SK-N-SH (cell line): ENCODE data around the gene TTLL7.

Source experiments
- CTCF ChIP-seq: fragments of 200-600 bp; sonication (generic); IDR thresholded peaks from 2 replicates; pipeline ENCODE4 v1.6.1; 2017; ENCODE audit warnings: antibody characterized with exemption, mild to moderate bottlenecking, moderate library complexity
- EZH2phosphoT487 ChIP-seq: fragments of 200-600 bp; sonication (generic); IDR thresholded peaks from 2 replicates; pipeline ENCODE4 v1.6.1; 2017; ENCODE audit warnings: low read depth, mixed run types, mild to moderate bottlenecking, antibody characterized with exemption, moderate library complexity, borderline replicate concordance
- NFIC ChIP-seq: IDR thresholded peaks from 2 replicates; pipeline ENCODE4 v1.4.0; 2012; ENCODE audit warnings: borderline replicate concordance
- POLR2AphosphoS5 ChIP-seq: IDR thresholded peaks from 2 replicates; pipeline ENCODE4 v1.6.1; 2012; ENCODE audit warnings: low read depth, low read length
- RCOR1 ChIP-seq: fragments of 150-350 bp; IDR thresholded peaks from 2 replicates; pipeline ENCODE4 v1.6.1; 2017; ENCODE audit warnings: antibody characterized with exemption, low read length
- REST ChIP-seq: IDR thresholded peaks from 2 replicates; pipeline ENCODE4 v1.6.1; 2012; ENCODE audit warnings: mild to moderate bottlenecking, low read depth, low read length, moderate library complexity
- RXRA ChIP-seq: IDR thresholded peaks from 2 replicates; pipeline ENCODE4 v1.4.0; 2012; ENCODE audit warnings: low read depth, mild to moderate bottlenecking, borderline replicate concordance
- USF2 ChIP-seq: fragments of 150-350 bp; IDR thresholded peaks from 2 replicates; pipeline ENCODE4 v1.6.1; 2017; ENCODE audit warnings: antibody characterized with exemption, low read length, low read depth, borderline replicate concordance
- ZBTB33 ChIP-seq: IDR thresholded peaks from 2 replicates; pipeline ENCODE4 v1.4.0; 2012; ENCODE audit warnings: low read depth, borderline replicate concordance

- TF ChIP-seq CTCF: no peak
- no peak for TF ChIP-seq NFIC
- no peak for TF ChIP-seq POLR2AphosphoS5
- no peak for TF ChIP-seq REST
- TF ChIP-seq EZH2phosphoT487: no peak
- TF ChIP-seq ZBTB33: no peak
- no peak for TF ChIP-seq USF2
- no peak for TF ChIP-seq RCOR1
- no peak for TF ChIP-seq RXRA
Measured at GRCh38 chr1:83836543-83836942, 162.4 kb downstream of the TTLL7 start.
